NT2/D1 (cell line): ENCODE results near the gene EXD3.
"Not testable (repeated sequence)": the region's sequence is repeated elsewhere in the genome, so short reads cannot be mapped to it uniquely, and the experiment has no call there.

ENCODE experiments used
- YY1 ChIP-seq: IDR thresholded peaks from 2 replicates; pipeline ENCODE4 v1.6.1; 2011; ENCODE audit not compliant: insufficient read length, insufficient read depth
- ZNF274 ChIP-seq: IDR thresholded peaks from 2 replicates; pipeline ENCODE4 v1.6.1; 2011; ENCODE audit warnings: mild to moderate bottlenecking, low read depth, low read length

GRCh38 chr9:137378688-137379410 lies 44.1 kb downstream of the EXD3 start:
- not testable (repeated sequence) for TF ChIP-seq YY1, ZNF274
